Activated naive CD4-positive, alpha-beta T cell treated with anti-CD3 and anti-CD28 coated beads, Interleukin-2, amount 50 U/mL, for 72 hours (primary cell): Measurements from ENCODE around the gene APOBEC3C. TPM values are rescaled to one million over a fixed set of nuclear protein-coding genes. Genes with fewer than 3 reads are reported as not detected.

Experiments
- ATAC-seq, 2 donors: fragments of 150-1000 bp; cut with Tn5 transposase; 2 replicates each; pipeline ENCODE4 v1.10.0; 2021; ENCODE audit warnings: mild to moderate bottlenecking in 2 of 2, moderate library complexity in 2 of 2
- DNase-seq, 2 donors: peaks; one replicate each; pipeline ENCODE4 v3.0.0; 2021 to 2022; ENCODE audit warnings: low spot score in 2 of 2
- H3K27ac Mint-ChIP-seq, 2 donors: one replicate each; pipeline ENCODE4 v1.8.0; 2022; ENCODE audit warnings: mild to moderate bottlenecking in 2 of 2, mixed read lengths in 2 of 2
- H3K36me3 Mint-ChIP-seq, 2 donors: one replicate each; pipeline ENCODE4 v1.8.0; 2022; ENCODE audit warnings: mixed read lengths in 2 of 2
- H3K9me3 Mint-ChIP-seq, 2 donors: one replicate each; pipeline ENCODE4 v1.8.0; 2022; ENCODE audit warnings: mixed read lengths in 2 of 2
- total RNA-seq, 2 donors: library from RNA; stranded (reverse); gene quantifications; one replicate each; pipeline ENCODE4 v1.2.3, GENCODE V29; 2022

APOBEC3C gene
- 100 to 1,000 TPM in 1 of 2 donors, 10 to 100 TPM in 1; 71.0 to 114 TPM for total RNA-seq

DNA sequence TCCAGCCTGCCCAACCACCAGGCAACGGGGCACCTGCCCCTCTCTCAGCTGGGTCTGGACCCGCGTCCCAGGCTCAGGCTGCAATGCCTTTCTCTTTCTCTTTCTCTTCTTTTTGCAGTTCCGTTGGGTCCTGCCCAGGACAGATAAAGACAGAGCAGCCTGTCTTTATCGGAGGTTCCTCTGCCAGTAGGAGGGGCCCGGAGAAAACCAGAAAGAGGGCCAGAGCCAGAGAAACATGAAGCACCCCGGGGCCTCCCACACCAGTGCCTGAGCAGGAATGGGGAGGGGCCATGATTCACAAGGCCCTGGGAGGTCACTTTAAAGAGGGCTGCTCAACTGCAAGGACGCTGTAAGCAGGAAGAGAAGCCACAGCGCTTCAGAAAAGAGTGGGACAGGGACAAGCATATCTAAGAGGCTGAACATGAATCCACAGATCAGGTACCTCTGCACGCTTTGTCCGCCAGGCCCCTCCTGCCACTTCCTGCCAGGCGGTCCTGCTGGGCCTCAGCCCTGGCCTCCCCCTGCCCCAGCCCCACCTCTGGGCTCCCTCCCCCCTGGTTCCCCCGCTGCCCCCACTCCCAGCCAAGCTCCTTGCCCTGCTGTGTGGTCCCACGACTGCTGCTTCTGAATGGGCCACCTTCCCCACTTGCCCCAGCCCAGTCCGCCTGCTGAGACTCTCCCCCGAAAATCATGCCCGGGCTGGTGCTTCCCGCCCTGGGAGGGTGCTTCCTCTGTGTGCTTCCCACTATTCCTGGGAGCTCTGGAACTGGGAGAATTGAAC is at the start of gene APOBEC3C:
Gene APOBEC3C (plus strand): TSS at position 316 of the 781 bp plus-strand sequence. CDS start 106 bp downstream, at position 422.
- DNase-seq (peak; percentile 76 to 84), ATAC-seq (peak; percentile 97 to 98)
- H3K27ac Mint-ChIP-seq = peak within 1 kb of the TSS; percentile 86 to 97
- peaks cover 6 to 9% of the 10 kb centered on the region in 2 donors for H3K36me3 Mint-ChIP-seq
- no peaks in the 10 kb centered on the region for H3K9me3 Mint-ChIP-seq

DNA sequence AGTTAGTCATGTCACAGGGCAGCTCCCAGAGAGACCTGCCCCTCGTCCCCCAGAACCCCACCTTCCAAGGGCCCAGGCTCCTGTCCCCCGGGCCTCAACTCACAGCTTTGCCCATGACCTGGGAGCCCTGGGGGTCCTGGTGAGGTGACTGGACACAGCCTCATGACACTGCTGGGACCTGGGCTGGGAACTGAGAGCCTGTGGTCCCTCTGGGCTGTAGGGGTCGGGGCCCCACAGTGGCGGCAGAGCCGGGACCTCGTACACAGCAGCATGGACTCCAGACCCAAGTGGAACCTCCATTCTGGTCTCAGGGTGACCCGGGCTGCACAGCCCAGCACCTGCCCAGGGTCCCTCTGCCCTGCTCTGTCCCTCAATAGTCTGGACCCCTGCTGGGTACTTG is 49.8 kb upstream of the APOBEC3C start:
- H3K27ac Mint-ChIP-seq = peak overlapping the region in 1 of 2 donors; percentile 22
- DNase-seq (no peak), ATAC-seq (peak in 1 of 2 donors; percentile 6)
- no peaks in the 10 kb centered on the region for H3K9me3 Mint-ChIP-seq
- H3K36me3 Mint-ChIP-seq = no peaks in the 10 kb centered on the region

DNA sequence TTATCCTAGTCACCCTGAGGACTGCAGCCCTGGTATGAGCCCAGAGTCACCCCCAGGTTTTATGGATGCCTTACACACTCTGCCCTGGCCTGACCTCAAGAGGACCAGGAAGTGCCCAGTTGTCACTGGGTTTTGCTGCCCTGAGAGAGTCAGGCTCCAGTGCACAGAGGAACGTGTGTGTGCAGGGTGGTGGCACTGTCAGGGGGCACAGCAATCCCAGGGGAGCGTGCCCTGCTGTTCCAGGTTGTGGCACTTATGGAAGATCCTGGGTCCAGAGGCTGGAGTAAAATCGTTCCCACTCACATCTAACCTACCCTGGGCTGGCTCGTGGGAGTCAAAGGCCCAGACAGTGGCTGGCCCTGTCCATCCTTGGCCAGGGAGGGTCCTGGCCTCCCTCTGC is 49.1 kb upstream of the APOBEC3C start:
- no peaks in the 10 kb centered on the region for H3K36me3 Mint-ChIP-seq
- no peak for DNase-seq
- no peak for ATAC-seq
- H3K27ac Mint-ChIP-seq = no peak overlapping the region
- H3K9me3 Mint-ChIP-seq = no peaks in the 10 kb centered on the region

DNA sequence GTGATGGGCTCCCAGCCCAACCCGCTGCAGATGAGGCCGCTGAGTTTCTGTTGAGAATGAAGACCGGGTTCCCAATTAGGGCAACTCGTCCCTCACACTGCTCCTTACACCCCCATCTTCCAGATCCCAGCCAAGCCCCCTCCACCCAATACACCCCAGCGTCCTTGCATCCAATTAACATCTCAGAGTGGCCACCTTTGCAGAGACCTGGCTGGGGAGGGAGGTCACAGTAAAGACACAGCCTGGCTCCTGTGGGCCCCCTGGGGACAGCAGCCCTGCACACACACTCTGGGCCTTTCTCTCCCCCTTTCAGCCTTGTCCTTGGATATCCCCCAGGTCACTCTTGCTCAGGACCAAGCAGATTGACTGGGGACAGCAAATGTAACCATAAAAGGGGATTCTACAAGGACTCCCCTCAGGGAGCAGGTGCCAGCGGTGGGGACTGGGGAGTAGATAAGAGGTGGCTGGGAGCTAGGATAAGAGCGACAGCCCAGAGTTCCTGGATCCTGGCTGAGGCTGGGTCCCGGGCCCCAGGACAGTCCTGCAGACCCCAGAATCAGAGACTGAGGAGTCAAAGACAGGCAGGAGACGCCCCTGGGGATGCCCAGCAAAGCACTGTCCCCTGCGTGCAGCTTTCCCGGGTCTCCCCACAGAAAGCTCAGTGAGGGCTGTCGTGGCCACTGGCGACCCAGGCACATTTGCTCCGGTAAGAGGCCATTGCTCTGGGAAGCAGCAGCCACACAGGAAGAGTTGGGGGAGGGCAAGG is 48.3 kb upstream of the APOBEC3C start:
- Mint-ChIP-seq H3K36me3 (no peaks in the 10 kb centered on the region), H3K27ac (no peak overlapping the region), H3K9me3 (no peaks in the 10 kb centered on the region)
- no peak for ATAC-seq
- no peak for DNase-seq

DNA sequence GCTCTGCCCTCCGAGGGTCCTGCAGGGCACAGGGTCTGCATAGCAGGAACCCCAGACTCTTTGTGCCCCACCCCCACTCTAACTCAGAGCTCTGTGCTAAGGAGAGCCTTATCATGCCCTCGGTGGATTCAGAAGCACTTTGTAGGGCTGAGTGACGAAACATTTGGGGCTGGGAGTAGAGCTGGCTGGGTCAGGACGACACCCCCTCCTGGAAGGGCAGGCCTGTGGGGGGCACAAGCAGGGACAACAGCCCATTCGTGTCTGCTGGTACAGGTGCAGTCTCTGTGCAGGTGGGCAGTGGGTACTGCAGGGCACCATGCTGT is 47.7 kb upstream of the APOBEC3C start:
- DNase-seq (no peak), ATAC-seq (no peak)
- Mint-ChIP-seq H3K9me3 (no peaks in the 10 kb centered on the region), H3K36me3 (no peaks in the 10 kb centered on the region), H3K27ac (no peak overlapping the region)

DNA sequence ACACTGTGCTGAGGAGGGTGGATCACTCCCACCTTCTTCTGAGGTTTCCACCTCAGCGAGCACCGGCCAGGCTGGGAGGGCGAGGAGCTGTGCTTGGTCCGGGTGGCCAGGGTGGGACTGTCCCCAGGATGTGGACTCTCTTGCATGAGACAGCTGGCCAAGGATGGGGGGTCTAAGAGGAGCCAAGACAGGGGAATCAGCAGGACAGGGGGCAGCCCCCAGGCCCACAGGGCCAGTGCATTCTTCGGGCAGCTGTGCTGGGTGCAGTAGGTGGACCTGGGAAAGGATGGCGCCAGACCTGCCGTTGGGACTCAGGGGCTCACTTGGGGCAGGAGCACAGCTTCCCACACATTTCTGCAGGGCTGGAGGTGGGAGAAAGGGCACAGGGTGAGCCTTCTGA is 47.1 kb upstream of the APOBEC3C start:
- no peaks in the 10 kb centered on the region for H3K36me3 Mint-ChIP-seq
- no peak for ATAC-seq
- H3K9me3 Mint-ChIP-seq = no peaks in the 10 kb centered on the region
- peak overlapping the region in 1 of 2 donors; percentile 86 for H3K27ac Mint-ChIP-seq
- no peak for DNase-seq

DNA sequence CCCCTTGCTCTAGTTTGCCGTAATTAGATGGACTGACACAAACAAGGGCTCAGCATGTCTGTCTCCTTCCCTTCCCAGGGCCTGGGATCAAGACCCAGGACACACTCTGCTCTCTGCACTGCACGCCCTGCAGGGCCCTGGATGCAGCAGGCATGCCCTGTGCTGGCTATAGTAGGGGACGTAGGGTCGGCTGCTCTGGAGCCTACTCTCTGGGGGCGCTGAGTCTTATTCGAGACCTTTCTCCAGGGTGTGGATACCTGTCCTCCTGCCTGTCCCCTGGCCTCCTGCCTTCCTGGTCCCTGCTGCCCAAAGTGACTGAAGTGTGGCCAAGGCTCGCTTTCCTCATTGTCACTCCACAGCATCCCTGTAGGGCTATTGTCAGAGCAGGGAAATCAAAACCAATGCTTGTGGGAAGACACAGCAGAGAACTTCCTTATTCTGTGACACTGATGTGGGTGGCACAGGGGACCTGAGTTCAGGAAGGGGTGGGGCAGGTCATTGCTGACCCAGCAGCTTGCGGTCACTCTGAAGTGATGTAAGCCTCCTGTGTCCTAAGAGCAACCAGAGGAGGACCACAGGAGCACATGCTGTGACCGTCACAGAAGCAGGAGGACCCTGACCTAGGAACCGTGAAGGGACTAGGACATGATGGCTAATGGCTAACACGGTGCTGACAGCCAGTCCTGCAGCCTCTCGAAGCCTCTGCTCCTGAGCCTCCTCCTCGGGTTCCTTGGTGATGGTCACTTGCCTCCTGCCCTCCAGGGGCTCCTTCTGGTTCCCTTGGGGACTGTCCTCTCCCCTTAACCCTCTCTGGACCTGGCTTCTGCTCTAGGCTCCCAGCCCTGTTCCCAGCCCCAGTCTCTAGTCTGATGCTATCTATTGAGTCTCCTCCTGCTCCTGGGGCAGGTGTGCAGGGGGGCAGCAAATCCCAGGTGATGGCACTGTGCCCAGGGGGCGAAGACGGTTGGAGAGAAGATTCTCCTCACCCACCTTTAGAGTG is 46.3 kb upstream of the APOBEC3C start:
- Mint-ChIP-seq H3K27ac (no peak overlapping the region), H3K9me3 (no peaks in the 10 kb centered on the region), H3K36me3 (no peaks in the 10 kb centered on the region)
- DNase-seq (no peak), ATAC-seq (no peak)

DNA sequence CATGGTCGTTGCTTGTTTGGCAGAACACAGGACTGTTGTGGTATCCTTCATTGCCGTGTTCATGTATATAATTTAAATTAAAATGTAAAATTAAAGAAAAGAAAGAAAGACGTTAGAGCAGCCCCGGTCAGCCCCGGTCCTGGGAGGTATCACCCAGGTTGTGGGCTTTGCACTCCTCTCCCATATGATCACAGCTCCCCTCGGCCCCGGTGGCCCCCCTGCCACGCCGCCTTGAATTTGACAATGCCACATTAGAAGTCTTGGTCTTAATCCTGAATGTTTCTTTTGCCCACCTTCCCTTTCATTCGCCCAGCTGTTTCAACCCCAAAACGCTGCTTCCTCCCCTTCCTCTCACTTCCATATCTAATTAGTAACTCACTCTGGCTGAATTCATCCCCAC is 45.3 kb upstream of the APOBEC3C start:
- Mint-ChIP-seq H3K27ac (no peak overlapping the region), H3K9me3 (no peaks in the 10 kb centered on the region), H3K36me3 (no peaks in the 10 kb centered on the region)
- DNase-seq = no peak
- ATAC-seq = no peak

DNA sequence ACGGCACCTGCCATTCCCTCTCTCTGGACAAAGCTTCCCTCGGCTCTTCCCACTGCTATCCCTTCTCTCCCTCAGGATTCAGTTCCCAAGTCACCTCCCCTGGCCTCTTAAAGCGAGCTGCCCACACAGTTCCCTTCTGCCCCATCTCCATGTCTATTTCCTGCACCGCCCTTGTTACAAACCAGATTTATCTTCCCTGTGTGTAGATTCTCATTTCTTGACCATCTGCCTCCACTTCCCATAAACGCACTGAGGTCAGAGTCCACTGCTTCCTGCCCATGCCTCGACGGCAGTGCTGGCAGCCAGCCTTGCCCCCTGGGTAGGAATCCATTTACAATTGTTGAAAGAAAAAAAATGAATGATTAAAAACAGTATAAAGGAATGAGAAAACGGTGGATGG is 43.5 kb upstream of the APOBEC3C start:
- ATAC-seq (no peak), DNase-seq (no peak)
- H3K27ac Mint-ChIP-seq = no peak overlapping the region
- no peaks in the 10 kb centered on the region for H3K36me3 Mint-ChIP-seq
- no peaks in the 10 kb centered on the region for H3K9me3 Mint-ChIP-seq

DNA sequence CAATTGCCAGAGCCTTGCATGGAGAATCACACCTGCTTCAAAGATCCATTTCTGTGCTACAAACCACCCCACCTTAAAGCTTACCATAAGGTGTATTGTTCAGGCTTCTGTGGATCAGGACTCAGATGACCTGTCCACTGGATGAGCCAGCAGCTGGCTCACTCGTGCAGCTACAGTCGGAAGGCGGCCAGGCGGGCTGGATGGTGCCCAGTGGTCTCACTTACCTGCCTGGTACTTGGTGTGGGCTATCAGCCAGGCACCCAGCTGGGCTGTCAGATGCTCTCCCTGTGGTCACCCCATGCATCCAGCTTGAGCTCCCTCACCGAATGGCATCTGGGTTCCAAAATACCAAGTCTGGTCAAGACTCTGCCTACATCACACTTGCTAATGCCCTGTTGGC is 42.9 kb upstream of the APOBEC3C start:
- Mint-ChIP-seq H3K36me3 (no peaks in the 10 kb centered on the region), H3K9me3 (no peaks in the 10 kb centered on the region), H3K27ac (no peak overlapping the region)
- DNase-seq (no peak), ATAC-seq (no peak)

DNA sequence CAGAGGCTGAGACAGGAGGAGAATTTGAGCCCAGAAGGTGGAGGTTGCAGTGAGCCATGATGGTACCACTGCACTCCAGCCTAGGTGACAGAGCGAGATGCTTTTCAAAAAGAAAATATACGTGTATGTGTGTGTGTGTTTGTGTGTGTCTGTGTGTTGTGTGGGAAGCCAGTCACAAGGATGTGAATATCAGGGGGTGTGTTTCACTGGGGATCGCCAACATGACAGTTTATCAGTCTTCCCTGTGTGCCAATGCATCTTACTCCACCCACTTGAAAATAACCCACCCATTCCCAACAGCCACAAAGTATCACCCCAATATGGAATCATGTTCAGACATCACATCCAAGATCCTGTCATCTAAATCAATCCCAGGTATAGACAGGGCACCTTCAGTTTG is 42.3 kb upstream of the APOBEC3C start:
- DNase-seq (no peak), ATAC-seq (no peak)
- no peak overlapping the region for H3K27ac Mint-ChIP-seq
- peaks cover 0 to 1% of the 10 kb centered on the region in 2 donors for H3K36me3 Mint-ChIP-seq
- H3K9me3 Mint-ChIP-seq = no peaks in the 10 kb centered on the region

DNA sequence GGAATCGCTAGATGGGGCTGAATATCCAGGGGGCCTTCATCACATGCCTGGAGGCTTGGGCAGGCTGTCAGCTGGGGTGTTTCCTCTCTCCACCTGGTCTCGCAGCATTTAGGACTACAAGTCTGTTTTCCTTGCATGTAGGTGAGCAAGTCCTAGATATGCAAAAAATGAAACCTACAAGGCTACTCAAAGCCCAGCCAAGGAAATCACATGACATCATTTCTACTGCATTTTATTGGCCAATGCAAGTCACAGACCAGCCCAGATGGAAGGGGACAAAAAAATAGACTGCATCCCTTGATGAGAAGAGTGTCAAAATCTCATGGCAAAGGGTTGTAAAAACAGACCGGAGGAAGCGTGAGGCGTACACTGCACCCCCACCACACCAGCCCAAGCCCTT is 41.5 kb upstream of the APOBEC3C start:
- H3K9me3 Mint-ChIP-seq = peaks cover 0 to 5% of the 10 kb centered on the region in 2 donors
- ATAC-seq = no peak

DNA sequence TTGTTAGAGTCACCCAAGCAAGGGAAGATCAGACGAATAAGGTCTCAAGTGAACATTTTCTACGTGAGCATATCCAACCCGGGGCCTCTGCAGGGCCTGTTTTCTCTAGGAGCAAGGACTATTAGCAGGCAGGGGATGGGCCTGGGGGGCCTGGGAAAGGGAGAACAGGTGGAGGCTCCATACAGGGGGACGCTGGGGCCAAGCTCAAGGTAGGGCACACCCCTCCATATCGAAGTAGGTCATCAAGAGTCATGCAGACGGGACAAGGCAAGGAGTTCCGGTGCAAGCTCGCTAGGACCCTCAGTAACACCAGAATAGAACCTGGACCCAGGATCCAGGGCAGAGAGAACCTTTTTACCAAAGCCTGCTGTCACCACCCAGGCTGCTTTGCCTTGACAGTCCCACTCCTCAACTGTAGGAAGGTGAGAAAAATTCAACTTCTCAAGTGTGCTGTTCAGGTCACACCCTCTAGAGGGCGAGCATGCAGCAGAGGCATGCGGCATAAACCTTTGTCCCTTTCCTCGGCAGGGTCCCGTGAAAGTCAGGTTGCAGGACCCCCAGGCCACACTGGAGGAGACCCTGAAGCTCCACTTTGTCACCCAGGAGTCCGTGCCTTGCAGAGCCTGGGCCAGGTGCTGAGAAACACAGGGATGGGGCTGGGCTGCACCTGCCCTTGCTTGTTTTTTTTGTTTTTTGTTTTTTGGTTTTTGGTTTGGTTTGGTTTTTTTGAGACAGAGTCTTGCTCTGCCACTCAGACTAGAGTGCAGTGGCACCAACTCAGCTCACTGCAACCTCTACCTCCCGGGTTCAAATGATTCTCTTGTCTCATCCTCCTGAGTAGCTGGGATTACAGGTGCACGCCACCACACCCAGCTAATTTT is 40.5 kb upstream of the APOBEC3C start:
- ATAC-seq = peak; percentile 78 to 85
- no peak overlapping the region for H3K27ac Mint-ChIP-seq
- H3K9me3 Mint-ChIP-seq = peaks cover 0 to 5% of the 10 kb centered on the region in 2 donors
- DNase-seq = peak in 1 of 2 donors; percentile 63
- peaks cover 0 to 6% of the 10 kb centered on the region in 2 donors for H3K36me3 Mint-ChIP-seq

More for the DNA sequence above, 41.5 kb upstream of the APOBEC3C start:
- Mint-ChIP-seq H3K27ac (no peak overlapping the region), H3K36me3 (peaks cover 0 to 6% of the 10 kb centered on the region in 2 donors)
- DNase-seq = no peak

DNA sequence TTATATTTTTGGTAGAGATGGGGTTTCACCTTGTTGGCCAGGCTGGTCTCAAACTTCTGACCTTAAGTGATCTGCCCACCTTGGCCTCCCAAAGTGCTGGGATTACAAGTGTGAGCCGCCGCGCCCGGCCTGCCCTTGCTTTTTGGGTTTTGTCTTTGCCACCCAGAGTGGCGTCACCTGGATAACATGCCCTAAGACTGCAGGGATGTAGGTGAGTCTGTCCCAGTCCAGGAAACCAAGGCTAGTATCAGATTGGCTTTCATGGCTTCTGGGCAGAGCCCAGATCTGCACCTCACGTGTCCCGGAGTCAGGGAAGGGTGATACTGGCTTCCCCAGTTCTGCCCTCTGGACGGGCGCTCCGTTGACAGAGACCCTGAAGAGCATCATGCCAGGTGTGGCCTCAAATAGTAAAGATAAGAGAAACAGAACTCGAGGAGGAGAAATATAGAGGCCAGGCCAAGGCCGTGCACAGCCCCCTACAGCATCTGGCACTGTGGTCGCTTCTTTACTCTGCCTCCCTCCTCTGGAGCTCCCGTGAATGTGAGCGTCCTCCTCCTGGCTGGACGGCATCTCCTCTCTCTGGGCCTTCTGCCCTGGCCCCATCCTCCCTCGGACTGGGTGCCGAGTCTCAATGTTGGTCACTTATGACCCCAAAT is 39.8 kb upstream of the APOBEC3C start:
- Mint-ChIP-seq H3K9me3 (peaks cover 0 to 5% of the 10 kb centered on the region in 2 donors), H3K27ac (no peak overlapping the region), H3K36me3 (peaks cover 0 to 6% of the 10 kb centered on the region in 2 donors)
- ATAC-seq (no peak), DNase-seq (no peak)

DNA sequence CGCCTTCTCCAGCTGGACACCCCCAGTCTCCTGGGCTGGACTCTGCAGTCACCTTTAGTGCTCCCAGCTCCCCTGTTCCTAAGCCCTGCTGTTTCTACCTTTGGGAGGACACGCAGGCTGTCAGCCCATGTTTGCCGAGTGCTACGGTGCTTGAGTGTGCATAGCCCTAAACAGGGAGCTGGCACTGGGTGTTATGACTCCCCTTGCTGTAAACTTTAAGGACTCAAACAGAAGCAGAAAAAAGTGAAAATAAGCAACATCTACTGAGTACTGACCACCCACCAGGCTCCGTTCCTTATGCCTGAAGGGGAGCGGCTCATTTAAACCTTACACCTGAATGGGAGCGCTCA is 39.3 kb upstream of the APOBEC3C start:
- peaks cover 0 to 5% of the 10 kb centered on the region in 2 donors for H3K9me3 Mint-ChIP-seq
- peaks cover 0 to 6% of the 10 kb centered on the region in 2 donors for H3K36me3 Mint-ChIP-seq
- no peak overlapping the region for H3K27ac Mint-ChIP-seq
- ATAC-seq = no peak
- no peak for DNase-seq
